SKM-1 (cell line): ENCODE measurements around the gene SLC5A10.

Experiments
- DNase-seq: peaks from one replicate; lab custom pipeline; 2025; ENCODE audit not compliant: unreplicated experiment; lab: John Stamatoyannopoulos, UW

Gene SLC5A10

GRCh38 chr17:19001907-19002590 lies 50.1 kb downstream of the SLC5A10 start:
- DNase-seq = no peak

GRCh38 chr17:19002805-19003542 lies 51.0 kb downstream of the SLC5A10 start:
- no peak for DNase-seq

GRCh38 chr17:19003543-19004420 lies 51.8 kb downstream of the SLC5A10 start:
- no peak for DNase-seq

GRCh38 chr17:19004421-19005136 lies 52.6 kb downstream of the SLC5A10 start, which contains the start of gene FAM83G:
TSS of gene FAM83G (minus strand) at chr17:19004764. CDS start at chr17:19004041, 723 bp downstream.
- peak; percentile 3 for DNase-seq

GRCh38 chr17:19005137-19005773 lies 53.3 kb downstream of the SLC5A10 start:
- DNase-seq = no peak

- DNase-seq = no peak
These were observed 53.9 kb downstream of the SLC5A10 start for GRCh38 chr17:19005789-19006430.

DNA sequence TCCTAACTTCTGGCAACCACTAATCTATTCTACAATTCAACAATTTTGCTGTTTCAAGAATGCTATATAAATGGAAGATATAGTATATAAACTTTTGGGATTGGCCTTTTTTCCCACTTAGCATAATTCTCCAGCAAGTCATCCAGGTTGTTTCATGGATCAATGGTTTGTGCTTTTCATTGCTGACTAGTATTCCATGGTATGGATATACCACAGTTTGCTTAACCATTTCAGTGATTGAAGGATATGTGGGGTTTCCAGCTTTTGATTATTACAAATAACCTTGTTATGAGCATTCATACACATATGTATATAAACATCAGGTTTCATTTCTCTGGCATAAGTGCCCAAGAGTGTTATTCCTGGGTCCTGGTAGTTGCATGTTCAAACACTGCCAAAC lies 54.7 kb downstream of the SLC5A10 start:
- no peak for DNase-seq

DNA sequence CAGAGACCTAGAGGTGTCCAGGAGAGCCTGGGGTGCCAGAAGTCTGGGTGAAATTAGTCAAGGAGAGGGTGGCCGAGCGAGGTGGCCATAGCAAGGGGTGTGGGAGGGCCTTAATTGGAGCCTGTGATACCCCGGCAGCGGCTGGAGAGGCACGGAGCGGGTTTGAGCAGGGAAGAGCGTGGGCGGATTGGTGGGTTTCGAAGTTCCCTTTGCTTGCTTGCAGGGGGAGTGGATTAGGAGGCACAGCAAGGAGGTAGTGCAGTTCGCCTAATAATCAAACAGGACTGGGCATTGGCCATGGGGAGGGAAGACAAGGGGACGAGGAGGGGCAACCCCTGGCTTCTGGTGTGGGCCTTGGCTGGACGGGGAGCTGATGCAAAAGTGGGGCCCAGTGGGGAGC lies 58.0 kb downstream of the SLC5A10 start:
- no peak for DNase-seq

DNA sequence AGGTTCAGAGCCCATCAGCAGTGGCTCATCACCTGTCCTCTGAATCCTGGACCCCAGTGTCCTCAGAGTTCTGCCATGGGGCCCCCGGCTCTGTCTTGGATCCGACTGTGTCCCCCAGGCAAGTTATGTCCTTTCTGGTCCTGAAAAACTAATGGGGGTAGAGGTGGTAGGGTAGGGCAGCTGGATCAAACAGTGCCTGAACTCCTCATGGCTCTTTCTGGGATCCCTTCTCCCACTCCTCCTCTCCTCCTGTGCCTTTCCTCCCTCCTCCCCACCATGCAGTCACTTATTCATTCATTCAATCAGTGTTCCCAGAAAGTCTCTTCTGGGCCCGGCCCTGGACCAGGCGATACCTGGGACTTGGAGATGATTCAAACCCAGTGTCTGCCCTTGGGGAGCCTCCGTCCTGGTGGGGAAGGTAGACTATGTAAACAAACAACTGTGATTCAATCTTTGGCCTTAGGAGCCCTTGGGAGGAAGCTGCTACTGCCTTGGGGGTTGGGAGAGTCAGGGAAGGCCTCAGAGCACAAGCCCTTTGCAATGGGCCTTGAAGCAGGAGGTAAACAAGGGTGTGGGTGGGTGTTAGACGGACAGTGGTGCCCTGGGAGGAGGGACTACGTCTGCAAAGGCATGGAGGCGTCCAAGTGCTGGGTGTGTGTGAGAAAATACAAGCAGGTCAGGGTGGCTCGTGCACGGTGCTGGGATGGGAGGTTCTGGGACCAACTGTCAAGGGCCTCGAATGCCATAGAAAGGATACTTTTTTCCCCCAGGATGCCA lies 59.0 kb downstream of the SLC5A10 start:
- no peak for DNase-seq

DNA sequence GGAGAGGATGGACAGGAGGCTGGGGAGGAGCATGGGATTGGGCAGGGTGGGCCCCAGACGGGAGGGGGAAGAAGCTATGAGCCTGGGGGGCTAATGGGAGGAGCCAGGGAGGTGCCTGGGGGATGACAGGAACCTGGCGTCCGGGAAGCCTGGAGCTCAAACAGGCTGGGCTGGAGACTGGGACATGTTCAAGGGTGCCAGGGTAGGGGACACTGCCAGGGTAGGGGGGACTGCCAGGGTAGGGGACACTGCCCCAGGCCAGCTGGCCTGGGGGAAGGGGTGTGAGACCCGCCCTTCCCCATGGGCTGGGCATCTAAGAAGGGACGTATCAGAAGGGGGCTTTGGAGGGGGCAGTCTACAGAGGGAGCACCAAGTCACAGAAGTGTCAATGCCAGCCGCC lies 59.6 kb downstream of the SLC5A10 start:
- DNase-seq = no peak

DNA sequence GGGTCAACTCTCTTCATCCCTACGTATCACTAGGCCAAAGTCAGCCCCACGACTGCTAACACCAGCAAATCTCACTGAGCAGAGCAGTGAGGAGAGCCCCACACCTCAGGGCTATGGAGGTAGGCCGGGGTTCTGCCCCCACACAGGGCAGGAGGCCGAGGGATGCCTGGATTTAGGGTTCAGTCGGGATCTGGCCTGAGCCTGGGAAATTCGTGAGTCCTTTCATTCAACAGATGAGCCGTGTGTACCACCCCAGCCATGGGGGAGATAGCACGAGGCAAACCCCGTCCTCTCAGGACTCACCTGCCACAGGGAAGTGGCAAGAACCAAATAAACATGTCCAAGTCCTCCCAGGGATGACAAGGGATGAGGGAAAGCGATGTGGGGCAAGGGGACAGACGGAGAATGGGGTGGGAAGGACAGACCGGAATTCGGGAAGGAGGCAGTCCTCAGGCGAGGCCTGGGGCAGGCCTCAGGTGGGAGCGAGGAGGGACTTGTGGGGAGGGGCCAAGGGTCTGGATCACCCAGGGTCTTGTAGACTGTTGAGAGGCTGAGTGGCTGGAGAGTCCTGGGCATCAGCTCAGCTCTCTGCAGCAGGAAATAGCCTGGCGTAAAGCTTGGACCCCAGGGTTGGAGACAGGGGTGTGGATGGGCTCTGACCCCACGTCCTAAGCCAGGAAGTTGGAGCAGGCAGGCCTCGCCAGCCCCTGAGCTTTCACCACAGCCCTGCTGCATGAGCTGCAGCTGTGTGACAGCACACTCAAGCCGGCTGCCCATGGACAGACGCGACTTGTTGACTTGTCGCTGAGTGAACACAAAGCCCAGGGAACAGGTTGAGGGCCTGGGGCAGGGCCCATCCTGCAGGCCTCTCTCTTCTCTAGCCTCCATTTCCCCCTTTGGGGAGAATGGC lies 60.5 kb downstream of the SLC5A10 start:
- no peak for DNase-seq

DNA sequence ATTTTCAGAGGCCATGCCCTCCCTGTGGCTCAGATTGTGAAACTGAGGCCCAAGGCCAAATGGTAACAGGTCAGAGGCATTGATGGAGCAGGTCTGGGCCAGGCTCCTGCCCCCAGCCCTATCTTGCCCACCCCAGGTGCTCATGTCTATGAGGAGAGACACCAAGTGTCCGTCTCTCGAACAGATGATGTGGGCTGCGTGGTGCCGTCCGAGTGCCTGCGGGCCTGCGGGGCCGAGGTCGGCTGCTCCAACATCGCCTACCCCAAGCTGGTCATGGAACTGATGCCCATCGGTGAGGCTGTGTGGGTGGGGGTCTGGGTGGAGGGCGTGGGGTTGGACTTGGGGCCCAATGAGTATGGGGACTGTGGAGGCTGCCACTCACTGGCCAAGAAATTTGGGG lies 61.3 kb downstream of the SLC5A10 start:
- DNase-seq = no peak

- DNase-seq = no peak
These were observed 62.1 kb downstream of the SLC5A10 start for GRCh38 chr17:19013806-19014627.

- no peak for DNase-seq
These were observed 62.8 kb downstream of the SLC5A10 start for GRCh38 chr17:19014628-19015215.

DNA sequence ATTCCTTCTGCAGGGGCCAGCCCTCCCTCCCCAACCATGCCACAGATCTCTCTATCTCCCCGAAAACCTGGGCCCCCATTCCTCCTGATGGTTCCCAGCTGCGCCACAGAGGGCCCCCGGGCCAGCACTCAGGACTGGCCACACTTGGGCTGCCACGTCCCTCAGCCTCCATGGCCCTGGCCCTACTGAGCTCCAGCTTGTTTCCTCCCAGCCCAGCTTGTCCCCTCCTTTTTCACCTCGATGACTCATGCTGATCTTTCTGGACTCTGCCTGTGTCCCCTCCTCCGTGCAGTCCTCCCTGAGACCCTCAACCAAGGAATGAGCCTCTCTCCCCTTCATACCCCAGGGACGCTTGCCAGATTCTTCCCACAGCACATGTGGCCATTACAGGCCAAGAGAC lies 63.5 kb downstream of the SLC5A10 start:
- DNase-seq = no peak

DNA sequence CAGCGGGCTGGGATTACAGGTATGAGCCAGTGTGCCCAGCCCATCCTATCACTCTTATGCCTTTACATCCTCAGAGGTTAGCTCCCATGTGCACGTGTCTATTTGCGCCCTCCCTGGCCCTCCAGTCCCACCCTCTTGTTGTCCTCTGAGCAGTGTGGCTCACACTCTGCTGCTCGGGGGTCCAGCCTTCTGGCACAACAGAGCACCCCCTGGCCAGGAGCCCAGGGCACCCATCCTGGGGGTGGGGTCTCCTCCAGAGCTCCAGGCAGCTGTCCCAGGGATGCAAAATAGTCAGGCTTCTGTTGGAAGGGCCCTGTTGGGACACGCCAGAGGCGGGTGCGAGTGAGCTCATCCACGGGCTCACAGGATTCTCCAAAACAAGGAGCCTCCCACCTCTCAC lies 64.3 kb downstream of the SLC5A10 start:
- DNase-seq = no peak

GRCh38 chr17:19016881-19017280 lies 64.9 kb downstream of the SLC5A10 start:
- no peak for DNase-seq
